ENCODE results near the gene NEUROD2. TPM values are rescaled to one million over a fixed set of nuclear protein-coding genes. Genes with fewer than 3 reads are reported as not detected.

Gene NEUROD2
- total and polyA plus RNA-seq, 4 donors: not detected

DNA sequence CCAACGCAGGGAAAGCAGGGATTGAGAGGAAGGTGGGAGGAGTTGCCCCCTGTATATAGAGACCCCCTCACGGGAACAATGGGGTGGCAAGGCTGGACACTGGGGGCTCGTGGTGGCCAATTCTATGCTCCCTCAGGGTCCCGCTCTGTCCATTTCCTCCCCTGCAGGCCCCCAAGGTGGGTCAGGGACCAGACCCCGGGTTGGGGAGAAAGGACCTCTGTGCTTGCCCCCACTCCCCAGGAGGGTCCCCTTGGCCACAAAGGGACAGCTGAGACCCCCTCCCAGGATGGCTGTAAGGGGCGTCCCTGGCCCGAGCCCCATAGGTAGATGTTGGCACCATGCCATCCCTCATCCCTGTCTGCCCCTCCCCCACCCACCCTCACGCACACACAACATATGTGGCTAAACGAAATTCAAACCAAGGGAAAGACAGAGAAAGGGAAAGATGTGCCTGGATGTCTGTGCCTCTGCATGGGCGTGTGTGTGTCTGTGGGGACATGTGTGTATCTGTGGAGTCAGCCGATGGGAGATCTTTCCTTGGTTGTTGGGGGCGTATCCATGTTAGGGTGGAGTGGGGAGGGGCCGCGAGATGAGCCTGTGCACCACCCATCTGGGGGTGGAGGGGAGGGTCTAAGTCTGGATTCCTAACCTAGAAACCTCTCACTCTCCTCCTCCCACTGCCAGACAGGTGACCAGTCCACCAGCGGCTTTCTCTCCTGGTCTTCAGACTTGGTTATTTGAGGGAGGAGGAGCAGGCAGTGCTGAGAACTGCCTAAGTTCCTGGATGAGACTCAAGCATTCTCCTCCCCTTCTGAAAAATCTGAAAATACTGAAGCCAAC lies 642 bp upstream of the NEUROD2 start:
- Histone ChIP-seq H3K9me3 (ENCODE audit: control insufficient read depth in 4 of 4, low read length in 3 of 4) (no peaks in the 10 kb centered on the region), H3K9ac (ENCODE audit: low read depth in 1 of 2, low read length in 2 of 2) (no peak overlapping the region), H3K27ac (ENCODE audit: low read depth in 1 of 2, low read length in 2 of 2) (no peak overlapping the region), H3K4me3 (ENCODE audit: low read depth in 1 of 3, low read length in 3 of 3) (no peak overlapping the region), H3K27me3 (ENCODE audit: control insufficient read depth in 4 of 4, insufficient read depth in 4 of 4, low read length in 3 of 4) (peaks cover 0 to 12% (median 6%) of the 10 kb centered on the region in 4 donors), H3K36me3 (ENCODE audit: control insufficient read depth in 4 of 4, insufficient read depth in 3 of 4, low read depth in 1 of 4, low read length in 3 of 4) (no peaks in the 10 kb centered on the region), H3K4me1 (ENCODE audit: control insufficient read depth in 4 of 4, insufficient read depth in 4 of 4, low read length in 3 of 4) (peaks cover 9 to 20% (median 15%) of the 10 kb centered on the region in 4 donors)
- WGBS: 20% methylated on average over 15 of the region's 15 CpGs
- DNase-seq (ENCODE audit: low spot score): no peak
- TF ChIP-seq, protein P1, sequence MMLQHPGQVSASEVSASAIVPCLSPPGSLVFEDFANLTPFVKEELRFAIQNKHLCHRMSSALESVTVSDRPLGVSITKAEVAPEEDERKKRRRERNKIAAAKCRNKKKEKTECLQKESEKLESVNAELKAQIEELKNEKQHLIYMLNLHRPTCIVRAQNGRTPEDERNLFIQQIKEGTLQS (IDR thresholded peaks at IDR 0.05): no peak
- TF ChIP-seq TAF1 (conservative IDR thresholded peaks at IDR 0.05) (no peak), FOXA2 (IDR thresholded peaks at IDR 0.05) (no peak), FOXA1 (IDR thresholded peaks at IDR 0.05) (no peak), NR2F2 (IDR thresholded peaks at IDR 0.05) (no peak), HNF4A (conservative IDR thresholded peaks at IDR 0.05) (no peak), RAD21 (IDR thresholded peaks at IDR 0.05) (no peak), EGR1 (IDR thresholded peaks at IDR 0.05; ENCODE audit: low read depth in 2 of 2) (no peak), YY1 (IDR thresholded peaks at IDR 0.05) (no peak), HNF4G (IDR thresholded peaks at IDR 0.05) (no peak)
- TF ChIP-seq, protein P2, sequence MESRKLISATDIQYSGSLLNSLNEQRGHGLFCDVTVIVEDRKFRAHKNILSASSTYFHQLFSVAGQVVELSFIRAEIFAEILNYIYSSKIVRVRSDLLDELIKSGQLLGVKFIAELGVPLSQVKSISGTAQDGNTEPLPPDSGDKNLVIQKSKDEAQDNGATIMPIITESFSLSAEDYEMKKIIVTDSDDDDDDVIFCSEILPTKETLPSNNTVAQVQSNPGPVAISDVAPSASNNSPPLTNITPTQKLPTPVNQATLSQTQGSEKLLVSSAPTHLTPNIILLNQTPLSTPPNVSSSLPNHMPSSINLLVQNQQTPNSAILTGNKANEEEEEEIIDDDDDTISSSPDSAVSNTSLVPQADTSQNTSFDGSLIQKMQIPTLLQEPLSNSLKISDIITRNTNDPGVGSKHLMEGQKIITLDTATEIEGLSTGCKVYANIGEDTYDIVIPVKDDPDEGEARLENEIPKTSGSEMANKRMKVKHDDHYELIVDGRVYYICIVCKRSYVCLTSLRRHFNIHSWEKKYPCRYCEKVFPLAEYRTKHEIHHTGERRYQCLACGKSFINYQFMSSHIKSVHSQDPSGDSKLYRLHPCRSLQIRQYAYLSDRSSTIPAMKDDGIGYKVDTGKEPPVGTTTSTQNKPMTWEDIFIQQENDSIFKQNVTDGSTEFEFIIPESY (IDR thresholded peaks at IDR 0.05): no peak
- TF ChIP-seq, protein P3, sequence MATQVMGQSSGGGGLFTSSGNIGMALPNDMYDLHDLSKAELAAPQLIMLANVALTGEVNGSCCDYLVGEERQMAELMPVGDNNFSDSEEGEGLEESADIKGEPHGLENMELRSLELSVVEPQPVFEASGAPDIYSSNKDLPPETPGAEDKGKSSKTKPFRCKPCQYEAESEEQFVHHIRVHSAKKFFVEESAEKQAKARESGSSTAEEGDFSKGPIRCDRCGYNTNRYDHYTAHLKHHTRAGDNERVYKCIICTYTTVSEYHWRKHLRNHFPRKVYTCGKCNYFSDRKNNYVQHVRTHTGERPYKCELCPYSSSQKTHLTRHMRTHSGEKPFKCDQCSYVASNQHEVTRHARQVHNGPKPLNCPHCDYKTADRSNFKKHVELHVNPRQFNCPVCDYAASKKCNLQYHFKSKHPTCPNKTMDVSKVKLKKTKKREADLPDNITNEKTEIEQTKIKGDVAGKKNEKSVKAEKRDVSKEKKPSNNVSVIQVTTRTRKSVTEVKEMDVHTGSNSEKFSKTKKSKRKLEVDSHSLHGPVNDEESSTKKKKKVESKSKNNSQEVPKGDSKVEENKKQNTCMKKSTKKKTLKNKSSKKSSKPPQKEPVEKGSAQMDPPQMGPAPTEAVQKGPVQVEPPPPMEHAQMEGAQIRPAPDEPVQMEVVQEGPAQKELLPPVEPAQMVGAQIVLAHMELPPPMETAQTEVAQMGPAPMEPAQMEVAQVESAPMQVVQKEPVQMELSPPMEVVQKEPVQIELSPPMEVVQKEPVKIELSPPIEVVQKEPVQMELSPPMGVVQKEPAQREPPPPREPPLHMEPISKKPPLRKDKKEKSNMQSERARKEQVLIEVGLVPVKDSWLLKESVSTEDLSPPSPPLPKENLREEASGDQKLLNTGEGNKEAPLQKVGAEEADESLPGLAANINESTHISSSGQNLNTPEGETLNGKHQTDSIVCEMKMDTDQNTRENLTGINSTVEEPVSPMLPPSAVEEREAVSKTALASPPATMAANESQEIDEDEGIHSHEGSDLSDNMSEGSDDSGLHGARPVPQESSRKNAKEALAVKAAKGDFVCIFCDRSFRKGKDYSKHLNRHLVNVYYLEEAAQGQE (IDR thresholded peaks at IDR 0.05): no peak
- TF ChIP-seq, protein P4, sequence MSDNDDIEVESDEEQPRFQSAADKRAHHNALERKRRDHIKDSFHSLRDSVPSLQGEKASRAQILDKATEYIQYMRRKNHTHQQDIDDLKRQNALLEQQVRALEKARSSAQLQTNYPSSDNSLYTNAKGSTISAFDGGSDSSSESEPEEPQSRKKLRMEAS (IDR thresholded peaks at IDR 0.05): no peak

DNA sequence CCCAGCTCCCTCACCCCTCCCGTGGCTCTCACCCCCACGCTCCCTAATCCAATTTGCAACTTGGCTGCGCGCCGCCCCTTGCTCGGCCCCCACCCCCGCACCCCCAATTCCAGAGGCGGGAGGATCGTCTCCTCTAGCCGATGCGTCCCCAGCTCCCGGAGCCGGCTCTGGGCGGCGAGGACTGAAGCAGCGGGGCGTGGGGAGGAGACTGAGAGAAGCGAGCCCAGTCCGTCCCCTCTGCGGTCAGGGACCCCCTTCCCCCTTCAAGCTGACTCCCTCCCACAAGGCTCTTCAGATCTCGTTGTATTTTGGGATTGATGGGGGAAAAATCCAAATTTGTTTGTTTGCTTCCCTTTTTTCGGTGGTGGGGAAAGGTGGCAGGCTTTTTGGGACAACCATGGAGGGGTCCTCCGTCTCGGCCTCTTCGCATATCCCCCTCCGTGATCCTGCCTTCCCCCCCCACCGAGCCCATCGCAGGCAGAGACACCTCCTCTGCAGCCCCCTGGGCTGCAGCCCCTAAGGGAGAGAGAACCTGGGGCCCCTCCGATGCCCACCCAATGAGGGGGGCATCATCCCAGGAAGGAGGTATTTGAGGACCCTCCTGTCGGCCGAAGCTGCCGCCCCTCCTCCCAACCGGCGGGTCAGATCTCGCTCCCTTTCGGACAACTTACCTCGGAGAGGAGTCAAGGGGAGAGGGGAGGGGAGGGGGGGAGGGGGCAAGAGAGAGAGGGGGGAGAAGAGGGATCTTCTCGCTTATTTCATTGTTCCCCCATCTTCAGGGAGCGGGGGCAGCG lies 466 bp downstream of the NEUROD2 start:
- peaks cover 9 to 20% (median 15%) of the 10 kb centered on the region in 4 donors for H3K4me1 ChIP-seq (ENCODE audit: control insufficient read depth in 4 of 4, insufficient read depth in 4 of 4, low read length in 3 of 4)
- DNase-seq (ENCODE audit: low spot score): no peak
- no peak overlapping the region for H3K9ac ChIP-seq (ENCODE audit: low read depth in 1 of 2, low read length in 2 of 2)
- no peak overlapping the region for H3K4me3 ChIP-seq (ENCODE audit: low read depth in 1 of 3, low read length in 3 of 3)
- WGBS: 3% methylated on average over 40 of the region's 40 CpGs
- H3K9me3 ChIP-seq (ENCODE audit: control insufficient read depth in 4 of 4, low read length in 3 of 4): no peaks in the 10 kb centered on the region
- peaks cover 2 to 12% (median 9%) of the 10 kb centered on the region in 4 donors for H3K27me3 ChIP-seq (ENCODE audit: control insufficient read depth in 4 of 4, insufficient read depth in 4 of 4, low read length in 3 of 4)
- no peak overlapping the region for H3K27ac ChIP-seq (ENCODE audit: low read depth in 1 of 2, low read length in 2 of 2)
- H3K36me3 ChIP-seq (ENCODE audit: control insufficient read depth in 4 of 4, insufficient read depth in 3 of 4, low read depth in 1 of 4, low read length in 3 of 4): no peaks in the 10 kb centered on the region
- TF ChIP-seq, protein P4 (IDR thresholded peaks at IDR 0.05): no peak
- TF ChIP-seq, protein P2 (IDR thresholded peaks at IDR 0.05): no peak
- TF ChIP-seq HNF4G (IDR thresholded peaks at IDR 0.05): no peak
- no peak for TF ChIP-seq FOXA1 (IDR thresholded peaks at IDR 0.05)

Measured in liver (tissue), 9 donors.